ENCODE results near the gene TRIM29.

Gene TRIM29

GRCh38 chr11:120073196-120073595, 64.7 kb downstream of the TRIM29 start:
- no peak overlapping the region for H3K4me3 ChIP-seq (ENCODE audit: insufficient read depth, low read depth, low read length, poor library complexity, severe bottlenecking)
- no peak overlapping the region for H3K27ac ChIP-seq (ENCODE audit: insufficient read depth, low read length, poor library complexity, severe bottlenecking)
- DNase-seq = no peak
- no peaks in the 10 kb centered on the region for H3K4me1 ChIP-seq (ENCODE audit: control insufficient read depth, insufficient read depth, low read length, poor library complexity, severe bottlenecking)
- no peaks in the 10 kb centered on the region for H3K36me3 ChIP-seq (ENCODE audit: control insufficient read depth, insufficient read depth, low read length)
- H3K9me3 ChIP-seq (ENCODE audit: control insufficient read depth, low read length) = no peaks in the 10 kb centered on the region
- H3K27me3 ChIP-seq (replicated peaks; ENCODE audit: control insufficient read depth, insufficient read depth, low read length, poor library complexity, severe bottlenecking) = no peaks in the 10 kb centered on the region

DNA sequence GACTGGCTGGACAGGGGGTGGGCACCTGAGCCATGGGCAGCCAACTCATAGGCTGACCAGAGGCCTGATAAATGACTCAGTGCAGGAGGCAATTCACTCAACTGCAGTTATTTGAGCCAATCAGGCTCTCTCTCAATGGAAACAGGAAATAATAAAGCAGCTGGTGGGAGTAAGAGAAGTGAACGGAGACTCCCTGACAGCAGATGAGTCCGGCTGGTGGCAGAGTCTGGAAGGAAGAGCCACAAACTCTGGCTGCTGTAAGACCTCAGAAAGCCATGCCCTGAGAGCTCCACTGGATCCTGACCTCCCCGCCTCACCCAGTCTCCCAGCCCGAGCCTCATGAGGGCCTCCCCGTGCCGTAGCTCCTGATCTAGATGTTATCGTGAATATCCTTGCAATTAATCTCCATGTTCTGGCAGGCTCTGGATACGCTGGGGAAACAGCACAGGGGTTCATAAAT, 69.8 kb downstream of the TRIM29 start:
- no peaks in the 10 kb centered on the region for H3K36me3 ChIP-seq (ENCODE audit: control insufficient read depth, insufficient read depth, low read length)
- no peak overlapping the region for H3K27ac ChIP-seq (ENCODE audit: insufficient read depth, low read length, poor library complexity, severe bottlenecking)
- H3K4me1 ChIP-seq (ENCODE audit: control insufficient read depth, insufficient read depth, low read length, poor library complexity, severe bottlenecking) = no peaks in the 10 kb centered on the region
- no peaks in the 10 kb centered on the region for H3K27me3 ChIP-seq (replicated peaks; ENCODE audit: control insufficient read depth, insufficient read depth, low read length, poor library complexity, severe bottlenecking)
- no peak for DNase-seq
- H3K4me3 ChIP-seq (ENCODE audit: insufficient read depth, low read depth, low read length, poor library complexity, severe bottlenecking) = no peak overlapping the region
- H3K9me3 ChIP-seq (ENCODE audit: control insufficient read depth, low read length) = no peaks in the 10 kb centered on the region

- Histone ChIP-seq H3K36me3 (ENCODE audit: control insufficient read depth, insufficient read depth, low read length) (no peaks in the 10 kb centered on the region), H3K9me3 (ENCODE audit: control insufficient read depth, low read length) (no peaks in the 10 kb centered on the region), H3K27me3 (replicated peaks; ENCODE audit: control insufficient read depth, insufficient read depth, low read length, poor library complexity, severe bottlenecking) (no peaks in the 10 kb centered on the region), H3K4me1 (ENCODE audit: control insufficient read depth, insufficient read depth, low read length, poor library complexity, severe bottlenecking) (no peaks in the 10 kb centered on the region), H3K4me3 (ENCODE audit: insufficient read depth, low read depth, low read length, poor library complexity, severe bottlenecking) (no peak overlapping the region), H3K27ac (ENCODE audit: insufficient read depth, low read length, poor library complexity, severe bottlenecking) (no peak overlapping the region)
- DNase-seq = no peak
These were observed 70.3 kb downstream of the TRIM29 start for GRCh38 chr11:120067438-120068113.

- no peaks in the 10 kb centered on the region for H3K9me3 ChIP-seq (ENCODE audit: control insufficient read depth, low read length)
- H3K4me3 ChIP-seq (ENCODE audit: insufficient read depth, low read depth, low read length, poor library complexity, severe bottlenecking) = no peak overlapping the region
- H3K27me3 ChIP-seq (replicated peaks; ENCODE audit: control insufficient read depth, insufficient read depth, low read length, poor library complexity, severe bottlenecking) = no peaks in the 10 kb centered on the region
- H3K4me1 ChIP-seq (ENCODE audit: control insufficient read depth, insufficient read depth, low read length, poor library complexity, severe bottlenecking) = no peaks in the 10 kb centered on the region
- DNase-seq = no peak
- no peak overlapping the region for H3K27ac ChIP-seq (ENCODE audit: insufficient read depth, low read length, poor library complexity, severe bottlenecking)
- H3K36me3 ChIP-seq (ENCODE audit: control insufficient read depth, insufficient read depth, low read length) = no peaks in the 10 kb centered on the region
These were observed 71.0 kb downstream of the TRIM29 start for GRCh38 chr11:120066738-120067437.

DNA sequence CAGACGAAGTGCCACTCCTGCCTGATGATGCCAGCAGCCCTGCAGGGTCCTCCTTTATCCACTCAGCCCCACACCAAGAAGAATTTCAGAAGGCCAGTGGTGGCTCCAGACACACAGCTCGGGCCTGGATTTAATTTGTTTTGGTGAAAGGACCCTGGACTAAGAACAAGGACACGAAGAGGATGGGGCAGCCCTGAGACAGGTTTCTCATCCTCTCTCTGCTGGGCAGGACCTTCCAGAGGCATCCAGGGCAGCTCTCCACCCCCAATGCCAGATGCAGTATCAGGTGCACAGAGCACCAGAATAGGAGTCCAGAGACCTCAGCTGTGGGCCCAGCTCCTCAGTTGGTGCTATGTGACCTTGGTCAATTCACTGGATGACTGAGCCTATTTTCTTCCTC, 72.0 kb downstream of the TRIM29 start:
- H3K27ac ChIP-seq (ENCODE audit: insufficient read depth, low read length, poor library complexity, severe bottlenecking) = no peak overlapping the region
- no peaks in the 10 kb centered on the region for H3K36me3 ChIP-seq (ENCODE audit: control insufficient read depth, insufficient read depth, low read length)
- H3K27me3 ChIP-seq (replicated peaks; ENCODE audit: control insufficient read depth, insufficient read depth, low read length, poor library complexity, severe bottlenecking) = no peaks in the 10 kb centered on the region
- H3K4me1 ChIP-seq (ENCODE audit: control insufficient read depth, insufficient read depth, low read length, poor library complexity, severe bottlenecking) = no peaks in the 10 kb centered on the region
- DNase-seq = no peak
- no peaks in the 10 kb centered on the region for H3K9me3 ChIP-seq (ENCODE audit: control insufficient read depth, low read length)
- H3K4me3 ChIP-seq (ENCODE audit: insufficient read depth, low read depth, low read length, poor library complexity, severe bottlenecking) = no peak overlapping the region

GRCh38 chr11:120065176-120065575, 72.7 kb downstream of the TRIM29 start:
- Histone ChIP-seq H3K4me3 (ENCODE audit: insufficient read depth, low read depth, low read length, poor library complexity, severe bottlenecking) (no peak overlapping the region), H3K9me3 (ENCODE audit: control insufficient read depth, low read length) (no peaks in the 10 kb centered on the region), H3K27me3 (replicated peaks; ENCODE audit: control insufficient read depth, insufficient read depth, low read length, poor library complexity, severe bottlenecking) (no peaks in the 10 kb centered on the region), H3K4me1 (ENCODE audit: control insufficient read depth, insufficient read depth, low read length, poor library complexity, severe bottlenecking) (no peaks in the 10 kb centered on the region), H3K27ac (ENCODE audit: insufficient read depth, low read length, poor library complexity, severe bottlenecking) (no peak overlapping the region), H3K36me3 (ENCODE audit: control insufficient read depth, insufficient read depth, low read length) (no peaks in the 10 kb centered on the region)
- DNase-seq = no peak

GRCh38 chr11:120064341-120064740, 73.6 kb downstream of the TRIM29 start:
- Histone ChIP-seq H3K36me3 (ENCODE audit: control insufficient read depth, insufficient read depth, low read length) (no peaks in the 10 kb centered on the region), H3K27ac (ENCODE audit: insufficient read depth, low read length, poor library complexity, severe bottlenecking) (no peak overlapping the region), H3K4me1 (ENCODE audit: control insufficient read depth, insufficient read depth, low read length, poor library complexity, severe bottlenecking) (no peaks in the 10 kb centered on the region), H3K9me3 (ENCODE audit: control insufficient read depth, low read length) (no peaks in the 10 kb centered on the region), H3K27me3 (replicated peaks; ENCODE audit: control insufficient read depth, insufficient read depth, low read length, poor library complexity, severe bottlenecking) (no peaks in the 10 kb centered on the region), H3K4me3 (ENCODE audit: insufficient read depth, low read depth, low read length, poor library complexity, severe bottlenecking) (no peak overlapping the region)
- DNase-seq = no peak

DNA sequence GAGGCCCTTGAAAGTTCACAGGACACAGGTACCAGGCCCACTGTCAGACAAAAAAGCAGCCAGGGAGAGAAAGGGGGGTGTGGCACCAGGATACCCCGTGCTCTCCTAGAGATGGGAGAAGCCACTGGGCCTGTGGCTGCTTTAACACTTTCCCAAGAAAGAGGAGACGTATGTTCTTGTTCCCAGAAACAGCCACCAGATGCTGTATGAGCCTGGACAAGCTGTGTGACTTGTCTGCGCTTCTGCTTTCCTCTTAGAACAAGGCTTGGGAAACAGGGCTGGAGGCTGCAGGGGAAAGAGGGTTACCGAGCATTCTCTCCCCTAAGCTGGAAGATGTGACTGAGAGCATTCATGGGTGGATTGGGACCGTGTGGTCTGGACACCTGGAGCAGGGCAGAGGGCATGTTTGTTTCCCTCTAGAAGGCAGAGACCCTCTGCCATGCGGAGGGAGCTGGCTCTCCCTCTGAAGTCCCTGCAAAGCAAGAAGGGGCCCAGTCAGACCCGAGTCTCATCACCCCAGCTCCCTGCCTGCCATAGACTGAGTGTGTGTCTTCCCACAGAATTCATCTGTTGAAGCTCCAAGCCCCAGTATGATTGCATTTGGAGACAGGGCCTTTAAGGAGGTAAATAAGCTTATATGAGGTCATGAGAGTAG, 74.1 kb downstream of the TRIM29 start:
- Histone ChIP-seq H3K4me1 (ENCODE audit: control insufficient read depth, insufficient read depth, low read length, poor library complexity, severe bottlenecking) (no peaks in the 10 kb centered on the region), H3K4me3 (ENCODE audit: insufficient read depth, low read depth, low read length, poor library complexity, severe bottlenecking) (no peak overlapping the region), H3K27ac (ENCODE audit: insufficient read depth, low read length, poor library complexity, severe bottlenecking) (no peak overlapping the region), H3K36me3 (ENCODE audit: control insufficient read depth, insufficient read depth, low read length) (no peaks in the 10 kb centered on the region), H3K9me3 (ENCODE audit: control insufficient read depth, low read length) (no peaks in the 10 kb centered on the region), H3K27me3 (replicated peaks; ENCODE audit: control insufficient read depth, insufficient read depth, low read length, poor library complexity, severe bottlenecking) (no peaks in the 10 kb centered on the region)
- DNase-seq = no peak

DNA sequence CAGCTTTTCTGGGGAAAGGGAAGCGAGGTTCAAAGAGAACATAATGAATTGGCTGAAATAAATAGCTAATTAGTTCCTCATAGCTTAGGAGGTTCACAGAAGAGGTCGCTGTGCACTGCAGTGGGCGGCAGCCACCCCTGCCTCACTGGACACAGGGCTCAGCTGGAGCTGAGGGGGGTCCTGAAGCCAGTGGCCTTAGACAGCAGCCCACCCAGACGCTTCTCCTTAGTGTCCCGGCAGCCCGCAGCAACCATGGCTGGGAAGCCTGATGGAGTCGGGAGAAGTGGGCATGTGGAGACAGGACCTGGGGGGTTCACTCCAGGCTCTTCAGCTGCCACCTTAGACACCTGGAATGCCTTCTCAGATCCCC, 75.4 kb downstream of the TRIM29 start:
- Histone ChIP-seq H3K4me1 (ENCODE audit: control insufficient read depth, insufficient read depth, low read length, poor library complexity, severe bottlenecking) (no peaks in the 10 kb centered on the region), H3K27ac (ENCODE audit: insufficient read depth, low read length, poor library complexity, severe bottlenecking) (no peak overlapping the region), H3K4me3 (ENCODE audit: insufficient read depth, low read depth, low read length, poor library complexity, severe bottlenecking) (no peak overlapping the region), H3K9me3 (ENCODE audit: control insufficient read depth, low read length) (no peaks in the 10 kb centered on the region), H3K36me3 (ENCODE audit: control insufficient read depth, insufficient read depth, low read length) (no peaks in the 10 kb centered on the region), H3K27me3 (replicated peaks; ENCODE audit: control insufficient read depth, insufficient read depth, low read length, poor library complexity, severe bottlenecking) (no peaks in the 10 kb centered on the region)
- DNase-seq = no peak
